ENCODE results near the gene OR10J1.
A peak's percentile ranks its signal among the peaks of the same experiment; 100 is the strongest.

Gene OR10J1

GRCh38 chr1:159430985-159431384, 8.5 kb upstream of the OR10J1 start:
- H3K27me3 Mint-ChIP-seq (ENCODE audit: low read depth), result peaks cover 4% of the 10 kb centered on the region
- TF ChIP-seq CTCF (IDR thresholded peaks at IDR 0.05; ENCODE audit: unreplicated experiment in 3 of 3), result no peak
- no peak overlapping the region for H3K27ac Mint-ChIP-seq
- H3K36me3 Mint-ChIP-seq (ENCODE audit: low read depth), result no peaks in the 10 kb centered on the region
- H3K4me3 Mint-ChIP-seq, result no peak overlapping the region
- no peaks in the 10 kb centered on the region for H3K9me3 Mint-ChIP-seq
- H3K4me1 Mint-ChIP-seq, result no peaks in the 10 kb centered on the region

- Mint-ChIP-seq H3K4me3 (no peak within 1 kb of the TSS), H3K36me3 (ENCODE audit: low read depth) (no peaks in the 10 kb centered on the region), H3K9me3 (no peaks in the 10 kb centered on the region), H3K27me3 (ENCODE audit: low read depth) (peaks cover 4% of the 10 kb centered on the region), H3K4me1 (no peaks in the 10 kb centered on the region), H3K27ac (no peak within 1 kb of the TSS)
- TF ChIP-seq CTCF (IDR thresholded peaks at IDR 0.05; ENCODE audit: unreplicated experiment in 3 of 3), result no peak
Measured at GRCh38 chr1:159431904-159432303, 7.6 kb upstream of the OR10J1 start, which contains the start of gene OR10J4. OR10J4 (plus strand) TSS chr1:159432204.

GRCh38 chr1:159436469-159436868, 3.1 kb upstream of the OR10J1 start:
- peaks cover 3% of the 10 kb centered on the region for H3K27me3 Mint-ChIP-seq (ENCODE audit: low read depth)
- no peaks in the 10 kb centered on the region for H3K9me3 Mint-ChIP-seq
- no peak overlapping the region for H3K4me3 Mint-ChIP-seq
- no peaks in the 10 kb centered on the region for H3K4me1 Mint-ChIP-seq
- no peak for TF ChIP-seq CTCF (IDR thresholded peaks at IDR 0.05; ENCODE audit: unreplicated experiment in 3 of 3)
- no peaks in the 10 kb centered on the region for H3K36me3 Mint-ChIP-seq (ENCODE audit: low read depth)
- no peak overlapping the region for H3K27ac Mint-ChIP-seq

GRCh38 chr1:159441360-159441759, 1.8 kb downstream of the OR10J1 start:
- H3K9me3 Mint-ChIP-seq, result no peaks in the 10 kb centered on the region
- TF ChIP-seq CTCF (IDR thresholded peaks at IDR 0.05; ENCODE audit: unreplicated experiment in 3 of 3), result no peak
- peaks cover 3% of the 10 kb centered on the region for H3K27me3 Mint-ChIP-seq (ENCODE audit: low read depth)
- H3K4me1 Mint-ChIP-seq, result no peaks in the 10 kb centered on the region
- H3K4me3 Mint-ChIP-seq, result no peak overlapping the region
- peak overlapping the region in 1 of 3 experiments; percentile 4 for H3K27ac Mint-ChIP-seq
- no peaks in the 10 kb centered on the region for H3K36me3 Mint-ChIP-seq (ENCODE audit: low read depth)

GRCh38 chr1:159442428-159442827, 2.9 kb downstream of the OR10J1 start:
- peaks cover 3% of the 10 kb centered on the region for H3K27me3 Mint-ChIP-seq (ENCODE audit: low read depth)
- peaks cover 4% of the 10 kb centered on the region for H3K9me3 Mint-ChIP-seq
- H3K4me3 Mint-ChIP-seq, result no peak overlapping the region
- no peaks in the 10 kb centered on the region for H3K36me3 Mint-ChIP-seq (ENCODE audit: low read depth)
- H3K27ac Mint-ChIP-seq, result no peak overlapping the region
- H3K4me1 Mint-ChIP-seq, result no peaks in the 10 kb centered on the region
- no peak for TF ChIP-seq CTCF (IDR thresholded peaks at IDR 0.05; ENCODE audit: unreplicated experiment in 3 of 3)

GRCh38 chr1:159443066-159443750, 3.7 kb downstream of the OR10J1 start:
- Mint-ChIP-seq H3K36me3 (ENCODE audit: low read depth) (peaks cover 4% of the 10 kb centered on the region), H3K9me3 (peaks cover 10% of the 10 kb centered on the region), H3K27ac (peak overlapping the region in 2 of 3 experiments; percentile 71 to 80), H3K4me1 (no peaks in the 10 kb centered on the region), H3K27me3 (ENCODE audit: low read depth) (peaks cover 3% of the 10 kb centered on the region), H3K4me3 (no peak overlapping the region)
- no peak for TF ChIP-seq CTCF (IDR thresholded peaks at IDR 0.05; ENCODE audit: unreplicated experiment in 3 of 3)

Measured in nephron (organoid).